ENCODE measurements around the gene ITPR1. TPM values are rescaled to one million over a fixed set of nuclear protein-coding genes. Genes with fewer than 3 reads are reported as not detected.

ITPR1 gene
- 100 to 1,000 TPM; 184 to 305 (median 218) TPM for total RNA-seq

GRCh38 chr3:4493014-4493940 lies at the start of gene ITPR1:
TSS of gene ITPR1 (plus strand) at chr3:4493348. CDS start at chr3:4516492, 23,144 bp downstream.
- Histone ChIP-seq H3K4me3 (peak within 1 kb of the TSS; percentile 63 to 90), H3K27ac (peak within 1 kb of the TSS; percentile 83 to 97 (median 94)), H3K27me3 (no peaks in the 10 kb centered on the region), H3K4me1 (peaks cover 0 to 56% (median 17%) of the 10 kb centered on the region in 3 donors), H3K36me3 (no peaks in the 10 kb centered on the region), H3K9me3 (no peaks in the 10 kb centered on the region)
- WGBS, 2 donors (ENCODE audit: low coverage in 1 of 2): 0% methylated on average over 2 to 18 of the region's 47 CpGs
- ATAC-seq: peak; percentile 97
- peak; percentile 98 for TF ChIP-seq POLR2A (IDR thresholded peaks at IDR 0.05)
- TF ChIP-seq EP300 (IDR thresholded peaks at IDR 0.05): no peak
- TF ChIP-seq, protein P1, sequence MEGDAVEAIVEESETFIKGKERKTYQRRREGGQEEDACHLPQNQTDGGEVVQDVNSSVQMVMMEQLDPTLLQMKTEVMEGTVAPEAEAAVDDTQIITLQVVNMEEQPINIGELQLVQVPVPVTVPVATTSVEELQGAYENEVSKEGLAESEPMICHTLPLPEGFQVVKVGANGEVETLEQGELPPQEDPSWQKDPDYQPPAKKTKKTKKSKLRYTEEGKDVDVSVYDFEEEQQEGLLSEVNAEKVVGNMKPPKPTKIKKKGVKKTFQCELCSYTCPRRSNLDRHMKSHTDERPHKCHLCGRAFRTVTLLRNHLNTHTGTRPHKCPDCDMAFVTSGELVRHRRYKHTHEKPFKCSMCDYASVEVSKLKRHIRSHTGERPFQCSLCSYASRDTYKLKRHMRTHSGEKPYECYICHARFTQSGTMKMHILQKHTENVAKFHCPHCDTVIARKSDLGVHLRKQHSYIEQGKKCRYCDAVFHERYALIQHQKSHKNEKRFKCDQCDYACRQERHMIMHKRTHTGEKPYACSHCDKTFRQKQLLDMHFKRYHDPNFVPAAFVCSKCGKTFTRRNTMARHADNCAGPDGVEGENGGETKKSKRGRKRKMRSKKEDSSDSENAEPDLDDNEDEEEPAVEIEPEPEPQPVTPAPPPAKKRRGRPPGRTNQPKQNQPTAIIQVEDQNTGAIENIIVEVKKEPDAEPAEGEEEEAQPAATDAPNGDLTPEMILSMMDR (IDR thresholded peaks at IDR 0.05): peak in 1 of 4 experiments; percentile 42
- TF ChIP-seq POLR2AphosphoS5 (IDR thresholded peaks at IDR 0.05): peak; percentile 100

DNA sequence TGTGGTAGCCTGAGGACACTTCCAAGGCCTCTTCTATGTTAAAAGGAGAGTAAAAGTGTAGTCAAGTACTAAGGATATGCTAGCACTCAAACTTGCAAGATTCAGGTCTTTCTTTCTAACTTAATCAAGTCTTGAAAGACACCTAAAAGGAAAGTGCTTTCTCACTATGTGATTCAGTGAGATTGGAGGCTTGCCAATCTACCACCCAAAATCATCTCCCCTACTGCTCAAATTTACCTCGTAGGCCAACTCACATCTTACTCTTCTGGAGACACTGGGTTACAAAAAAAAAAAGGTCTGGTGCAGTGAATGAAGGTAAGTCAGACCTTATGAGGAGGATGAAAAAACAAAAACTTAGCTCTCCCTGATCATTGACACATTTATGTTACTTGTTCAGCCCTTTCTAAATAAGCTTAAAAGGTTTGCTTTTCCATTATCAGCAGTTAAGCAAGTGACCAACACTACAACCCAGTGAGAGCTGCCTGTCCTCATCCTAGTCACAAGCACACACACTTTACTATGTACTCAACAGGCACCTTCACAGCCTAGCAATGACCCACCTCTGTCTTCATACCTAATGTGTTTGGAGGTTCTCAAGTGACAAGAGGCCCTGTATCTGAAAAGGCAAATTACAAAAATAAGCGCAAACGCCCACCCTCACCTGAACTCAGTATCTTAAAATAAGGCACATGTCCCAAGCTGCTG lies 45.7 kb upstream of the ITPR1 start:
- ATAC-seq: no peak
- Histone ChIP-seq H3K36me3 (peaks cover 0 to 79% of the 10 kb centered on the region in 2 donors), H3K27me3 (no peaks in the 10 kb centered on the region), H3K9me3 (no peaks in the 10 kb centered on the region), H3K27ac (no peak overlapping the region), H3K4me3 (no peak overlapping the region), H3K4me1 (no peaks in the 10 kb centered on the region)
- TF ChIP-seq POLR2AphosphoS5 (IDR thresholded peaks at IDR 0.05): no peak
- TF ChIP-seq, protein P1 (IDR thresholded peaks at IDR 0.05): no peak
- no peak for TF ChIP-seq EP300 (IDR thresholded peaks at IDR 0.05)
- no peak for TF ChIP-seq POLR2A (IDR thresholded peaks at IDR 0.05)
- 79 to 89% methylated on average over 3 of the region's 3 CpGs for WGBS, 2 donors (ENCODE audit: low coverage in 1 of 2)

- TF ChIP-seq POLR2A (IDR thresholded peaks at IDR 0.05): no peak
- TF ChIP-seq, protein P1 (IDR thresholded peaks at IDR 0.05): no peak
- TF ChIP-seq POLR2AphosphoS5 (IDR thresholded peaks at IDR 0.05): no peak
- no peak for TF ChIP-seq EP300 (IDR thresholded peaks at IDR 0.05)
- H3K9me3 ChIP-seq: no peaks in the 10 kb centered on the region
- no peak overlapping the region for H3K27ac ChIP-seq
- no peak overlapping the region for H3K4me3 ChIP-seq
- no peaks in the 10 kb centered on the region for H3K4me1 ChIP-seq
- WGBS, 2 donors (ENCODE audit: low coverage in 1 of 2): 65 to 77% methylated on average over 6 of the region's 6 CpGs
- H3K27me3 ChIP-seq: no peaks in the 10 kb centered on the region
- peaks cover 0 to 81% of the 10 kb centered on the region in 2 donors for H3K36me3 ChIP-seq
- ATAC-seq: no peak
These were observed 45.0 kb upstream of the ITPR1 start for GRCh38 chr3:4448187-4448586.

DNA sequence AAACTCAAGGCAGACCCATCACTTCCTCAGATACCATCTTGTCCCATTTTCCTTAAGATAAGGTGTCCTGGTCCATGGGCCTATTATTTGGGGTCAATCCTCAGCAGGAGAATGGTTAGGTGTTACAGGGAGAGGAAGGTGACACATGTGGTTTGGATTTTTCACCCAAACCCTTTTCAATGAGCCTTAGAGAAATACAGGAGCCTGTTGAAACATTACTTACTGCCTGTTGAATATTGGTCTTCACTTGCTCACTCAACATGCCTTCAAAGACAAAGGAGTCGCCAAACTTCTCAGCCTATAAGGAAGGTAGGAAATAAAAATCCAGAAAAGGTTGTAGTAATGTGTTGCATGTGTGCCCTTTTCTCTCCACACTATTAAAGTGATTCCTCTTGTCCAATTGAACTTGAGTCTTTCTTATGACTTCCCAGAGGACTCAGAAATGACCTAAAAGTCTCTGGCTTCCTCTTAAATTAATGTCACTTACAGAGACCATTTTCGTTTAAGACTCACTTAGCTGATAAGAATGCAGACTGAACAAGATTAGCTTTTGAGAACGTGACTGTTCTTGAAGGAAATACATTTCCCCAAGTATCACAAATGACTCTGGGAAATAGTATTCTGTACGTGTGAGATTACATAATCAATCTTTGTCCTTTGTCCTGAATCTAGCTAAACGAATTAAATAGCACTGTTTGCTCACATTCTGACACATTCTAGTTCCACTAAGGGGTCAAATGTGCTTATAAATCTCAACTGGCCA lies 43.9 kb upstream of the ITPR1 start:
- H3K4me3 ChIP-seq: no peak overlapping the region
- no peaks in the 10 kb centered on the region for H3K4me1 ChIP-seq
- H3K36me3 ChIP-seq: peaks cover 0 to 72% of the 10 kb centered on the region in 2 donors
- no peak overlapping the region for H3K27ac ChIP-seq
- ATAC-seq: no peak
- no peak for TF ChIP-seq EP300 (IDR thresholded peaks at IDR 0.05)
- TF ChIP-seq POLR2A (IDR thresholded peaks at IDR 0.05): no peak
- TF ChIP-seq, protein P1 (IDR thresholded peaks at IDR 0.05): no peak
- TF ChIP-seq POLR2AphosphoS5 (IDR thresholded peaks at IDR 0.05): no peak
- H3K27me3 ChIP-seq: no peaks in the 10 kb centered on the region
- WGBS, 2 donors (ENCODE audit: low coverage in 1 of 2): 72 to 85% methylated on average over 5 of the region's 5 CpGs
- no peaks in the 10 kb centered on the region for H3K9me3 ChIP-seq

All from gastroesophageal sphincter (tissue), 4 donors.